ENCODE results near the gene SPATA2L. TPM values are rescaled to one million over a fixed set of nuclear protein-coding genes. Genes with fewer than 3 reads are reported as not detected.
"Not testable (repeated sequence)": the region's sequence is repeated elsewhere in the genome, so short reads cannot be mapped to it uniquely, and the experiment has no call there.

Gene SPATA2L
- total RNA-seq, 1 donor from 2014 or later, result 7.0 TPM

- ChIA-PET POLR2A (interaction anchor here (0.6 to 2.7 kb wide), 13 partner anchors 9 to 250 kb away, joined by 3 to 38 read pairs (median 5); partner anchors contain the start of genes CDK10, FANCA and TCF25), CTCF (interaction anchor here (0.9 to 3.7 kb wide), 7 partner anchors 11 to 209 kb away, joined by 3 to 30 read pairs (median 4); partner anchors contain the start of gene CDK10)
- no peak for TF ChIP-seq CTCF (IDR thresholded peaks at IDR 0.05)
- intact Hi-C loops (cut with micrococcal nuclease), result loop anchor here (1.0 kb wide), 7 partner anchors 15 to 844 kb away; partner anchors contain the start of genes CDK10, CHMP1A, FANCA and SPATA33
- ATAC-seq (ENCODE audit: low read depth), result peak; percentile 7
- H3K36me3 Mint-ChIP-seq (ENCODE audit: low read depth), result peaks cover 4% of the 10 kb centered on the region
- peak; percentile 46 for DNase-seq
- H3K9me3 Mint-ChIP-seq, result no peaks in the 10 kb centered on the region
- H3K4me1 Mint-ChIP-seq, result peaks cover 29% of the 10 kb centered on the region
- no peaks in the 10 kb centered on the region for H3K27me3 Mint-ChIP-seq
- H3K4me3 Mint-ChIP-seq, result peak overlapping the region; percentile 83
- peak overlapping the region; percentile 74 for H3K27ac Mint-ChIP-seq
Measured at GRCh38 chr16:89700649-89701424, 668 bp downstream of the SPATA2L start.

GRCh38 chr16:89700100-89700648 lies 1.3 kb downstream of the SPATA2L start:
- Mint-ChIP-seq H3K36me3 (ENCODE audit: low read depth) (peaks cover 10% of the 10 kb centered on the region), H3K27me3 (no peaks in the 10 kb centered on the region), H3K4me1 (peaks cover 27% of the 10 kb centered on the region), H3K9me3 (no peaks in the 10 kb centered on the region), H3K27ac (peak overlapping the region; percentile 74), H3K4me3 (peak overlapping the region; percentile 83)
- intact Hi-C loops (cut with micrococcal nuclease), result loop anchor here (1.0 kb wide), 3 partner anchors 14 to 160 kb away; partner anchors contain the start of genes CDK10 and ZNF276
- ATAC-seq (ENCODE audit: low read depth), result peak; percentile 27
- POLR2A ChIA-PET, result interaction anchor here (0.6 to 2.7 kb wide), 13 partner anchors 10 to 897 kb away, joined by 3 to 38 read pairs (median 4); partner anchors contain the start of genes CDK10, FANCA and TCF25
- no peak for TF ChIP-seq CTCF (IDR thresholded peaks at IDR 0.05)
- peak; percentile 93 for DNase-seq
- CTCF ChIA-PET, result interaction anchor here (0.8 to 3.7 kb wide), 9 partner anchors 11 to 210 kb away, joined by 3 to 30 read pairs (median 4); partner anchors contain the start of genes CDK10, CHMP1A and SPATA33

- H3K27me3 Mint-ChIP-seq; ATAC-seq (ENCODE audit: low read depth); H3K9me3 Mint-ChIP-seq; DNase-seq: not testable (repeated sequence)
- ChIA-PET POLR2A (interaction anchor here (0.6 to 2.7 kb wide), 9 partner anchors 10 to 897 kb away, joined by 3 to 38 read pairs (median 5); partner anchors contain the start of genes CDK10, FANCA and TCF25), CTCF (interaction anchor here (0.8 to 3.7 kb wide), 8 partner anchors 13 to 210 kb away, joined by 3 to 30 read pairs (median 4); partner anchors contain the start of genes CDK10, CHMP1A and SPATA33)
- intact Hi-C loops (cut with micrococcal nuclease), result loop anchor here (1.0 kb wide), 3 partner anchors 13 to 161 kb away; partner anchors contain the start of genes CDK10 and ZNF276
- Mint-ChIP-seq H3K4me3 (peak overlapping the region; percentile 83), H3K36me3 (ENCODE audit: low read depth) (peaks cover 14% of the 10 kb centered on the region), H3K4me1 (peaks cover 27% of the 10 kb centered on the region), H3K27ac (peak overlapping the region; percentile 74)
Measured at GRCh38 chr16:89699629-89700099, 1.8 kb downstream of the SPATA2L start.

GRCh38 chr16:89698717-89699116 lies 2.8 kb downstream of the SPATA2L start:
- H3K27ac Mint-ChIP-seq, result not testable (repeated sequence)
- POLR2A ChIA-PET, result interaction anchor here (0.7 to 1.6 kb wide), 3 partner anchors 12 to 42 kb away, joined by 3 to 7 read pairs (median 4); partner anchors contain the start of genes CDK10 and VPS9D1

GRCh38 chr16:89697616-89698331 lies 3.7 kb downstream of the SPATA2L start:
- ChIA-PET CTCF (interaction anchor here (3.6 kb wide), 1 partner anchor 96 kb away, joined by 30 read pairs; no protein-coding TSS in a partner anchor), POLR2A (interaction anchor here (1.5 to 1.6 kb wide), 2 partner anchors 11 to 23 kb away, joined by 4 to 7 read pairs; partner anchors contain the start of genes CDK10 and VPS9D1)
- TF ChIP-seq CTCF (IDR thresholded peaks at IDR 0.05), result no peak
- Mint-ChIP-seq H3K36me3 (ENCODE audit: low read depth) (peaks cover 25% of the 10 kb centered on the region), H3K27ac (no peak overlapping the region), H3K4me1 (peaks cover 34% of the 10 kb centered on the region), H3K4me3 (no peak overlapping the region), H3K9me3 (no peaks in the 10 kb centered on the region), H3K27me3 (no peaks in the 10 kb centered on the region)
- DNase-seq (no peak), ATAC-seq (ENCODE audit: low read depth) (no peak)
- intact Hi-C loops (cut with micrococcal nuclease), result no loop called here

More at GRCh38 chr16:89698717-89699116, 2.8 kb downstream of the SPATA2L start:
- Mint-ChIP-seq H3K4me1 (peaks cover 31% of the 10 kb centered on the region), H3K36me3 (ENCODE audit: low read depth) (peaks cover 18% of the 10 kb centered on the region)
- H3K9me3 Mint-ChIP-seq; ATAC-seq (ENCODE audit: low read depth); H3K4me3 Mint-ChIP-seq; H3K27me3 Mint-ChIP-seq; DNase-seq; intact Hi-C loops (cut with micrococcal nuclease): not testable (repeated sequence)
- CTCF ChIA-PET, result interaction anchor here (3.6 to 3.7 kb wide), 2 partner anchors 95 to 162 kb away, joined by 27 to 30 read pairs; no protein-coding TSS in a partner anchor

Data from activated B cell treated with CpG ODN at 0.5 μM for 24 hours (primary cell).